ENCODE measurements around the gene ZC3H4.

Gene ZC3H4

GRCh38 chr19:47027586-47028088 is 85.9 kb downstream of the ZC3H4 start:
- no peak for DNase-seq (ENCODE audit: low spot score)
- TF ChIP-seq CTCF (IDR thresholded peaks at IDR 0.05): no peak
- no peak overlapping the region for H3K4me3 ChIP-seq
- H3K27ac ChIP-seq: no peak overlapping the region

DNA sequence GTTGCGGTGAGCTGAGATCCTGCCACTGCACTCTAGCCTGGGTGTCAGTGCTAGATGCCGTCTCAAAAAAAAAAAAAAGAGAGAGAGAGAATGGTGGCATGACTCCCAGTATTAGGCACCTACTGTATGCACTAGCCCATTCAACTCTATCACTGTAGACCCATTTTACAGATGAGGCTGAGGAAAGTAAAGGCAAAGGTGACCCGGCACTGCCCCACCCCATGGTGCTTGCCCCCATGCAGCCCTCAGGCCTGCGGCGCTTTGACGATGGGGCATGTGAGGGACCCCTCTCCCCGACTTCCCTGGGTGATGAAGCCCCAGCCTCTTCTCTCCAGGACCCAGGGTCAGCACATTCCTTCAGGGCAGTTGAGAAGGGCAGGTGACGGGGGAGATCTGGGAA is 86.7 kb downstream of the ZC3H4 start:
- H3K4me3 ChIP-seq: no peak overlapping the region
- H3K27ac ChIP-seq: no peak overlapping the region
- no peak for DNase-seq (ENCODE audit: low spot score)
- no peak for TF ChIP-seq CTCF (IDR thresholded peaks at IDR 0.05)

GRCh38 chr19:47026156-47026555 is 87.4 kb downstream of the ZC3H4 start:
- DNase-seq (ENCODE audit: low spot score): no peak
- no peak overlapping the region for H3K4me3 ChIP-seq
- TF ChIP-seq CTCF (IDR thresholded peaks at IDR 0.05): no peak
- no peak overlapping the region for H3K27ac ChIP-seq

DNA sequence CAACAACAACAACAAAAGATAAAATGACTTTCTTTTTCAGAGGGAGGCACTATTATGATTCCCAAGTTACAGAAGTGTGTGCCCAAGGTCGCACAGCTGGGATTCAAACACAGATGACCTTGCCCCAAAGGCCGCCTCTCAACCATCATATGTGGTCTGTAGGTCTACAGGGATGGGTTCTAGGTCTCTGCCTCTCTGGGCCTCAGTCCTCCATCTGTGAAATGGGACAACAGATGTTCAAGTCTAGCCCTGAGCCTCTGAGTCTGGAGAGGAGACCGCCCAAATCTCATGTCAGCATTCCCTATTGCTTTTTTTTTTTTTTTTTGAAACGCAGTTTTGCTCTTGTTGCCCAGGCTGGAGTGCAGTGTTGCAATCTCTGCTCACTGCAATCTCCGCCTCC is 89.1 kb downstream of the ZC3H4 start:
- TF ChIP-seq CTCF (IDR thresholded peaks at IDR 0.05): no peak

DNA sequence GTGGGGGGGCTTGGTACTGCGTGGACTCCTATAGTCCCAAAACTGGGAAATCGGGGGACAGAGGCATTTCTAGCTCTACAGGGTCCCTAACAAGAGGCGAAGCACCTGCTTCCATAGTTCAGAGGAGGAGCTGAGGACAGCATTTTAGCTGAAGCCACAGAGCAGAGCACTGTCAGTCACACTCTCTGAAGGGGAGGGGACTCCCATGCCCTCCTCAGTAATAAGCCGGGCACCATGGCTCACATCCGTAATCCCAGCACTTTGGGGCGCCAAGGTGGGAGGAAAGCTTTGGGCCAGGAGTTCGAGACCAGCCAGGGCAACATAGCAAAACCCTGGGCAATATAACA is 90.2 kb downstream of the ZC3H4 start:
- H3K4me3 ChIP-seq: no peak overlapping the region
- DNase-seq (ENCODE audit: low spot score): no peak
- no peak overlapping the region for H3K27ac ChIP-seq
- TF ChIP-seq CTCF (IDR thresholded peaks at IDR 0.05): no peak

More for the DNA sequence above, 89.1 kb downstream of the ZC3H4 start:
- H3K4me3 ChIP-seq: no peak overlapping the region
- no peak overlapping the region for H3K27ac ChIP-seq
- no peak for DNase-seq (ENCODE audit: low spot score)

DNA sequence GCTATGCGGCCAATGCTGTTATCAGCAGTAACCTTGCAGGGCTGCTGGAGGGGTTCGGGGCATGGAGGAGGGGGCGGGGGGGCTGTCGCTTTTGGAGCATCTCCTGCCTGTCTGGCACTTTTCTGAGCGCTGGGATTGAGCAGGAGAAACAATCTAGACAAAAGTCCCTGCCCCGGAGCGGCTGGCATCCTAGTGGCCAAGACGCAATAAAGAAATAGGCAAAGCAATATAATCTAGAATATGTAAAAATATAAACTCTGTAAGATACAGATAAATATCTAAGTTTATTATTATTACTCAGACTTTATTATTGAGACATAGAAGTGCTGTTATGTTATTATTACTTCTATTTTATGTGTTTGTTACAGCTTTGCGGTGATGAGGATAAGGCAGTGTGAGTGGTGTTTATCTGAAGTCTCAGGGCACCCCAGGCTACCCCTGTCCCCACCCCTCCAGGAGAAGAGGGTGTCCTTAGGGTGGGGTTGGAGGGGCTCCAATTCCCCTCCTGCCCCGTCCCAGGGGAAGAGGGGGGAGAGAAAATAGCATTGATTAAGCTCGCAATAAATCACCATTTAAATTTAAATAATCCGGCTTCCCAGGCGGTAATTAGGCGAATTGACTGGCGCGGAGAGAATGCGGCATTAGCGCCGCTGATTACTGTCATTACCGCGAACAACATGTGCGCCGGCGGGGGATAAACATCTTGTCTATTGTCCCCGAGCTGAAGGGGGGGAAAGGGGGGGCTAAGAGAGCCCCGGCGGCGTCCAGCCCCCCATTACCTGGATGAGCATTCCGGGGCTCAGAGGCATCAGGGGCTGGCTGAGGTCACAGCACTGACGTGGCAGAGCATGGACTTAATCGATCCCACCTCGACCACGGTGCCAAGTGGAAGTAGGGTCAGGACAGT is 90.8 kb downstream of the ZC3H4 start:
- DNase-seq (ENCODE audit: low spot score): no peak
- no peak overlapping the region for H3K27ac ChIP-seq
- TF ChIP-seq CTCF (IDR thresholded peaks at IDR 0.05): no peak
- peak overlapping the region; percentile 24 for H3K4me3 ChIP-seq

DNA sequence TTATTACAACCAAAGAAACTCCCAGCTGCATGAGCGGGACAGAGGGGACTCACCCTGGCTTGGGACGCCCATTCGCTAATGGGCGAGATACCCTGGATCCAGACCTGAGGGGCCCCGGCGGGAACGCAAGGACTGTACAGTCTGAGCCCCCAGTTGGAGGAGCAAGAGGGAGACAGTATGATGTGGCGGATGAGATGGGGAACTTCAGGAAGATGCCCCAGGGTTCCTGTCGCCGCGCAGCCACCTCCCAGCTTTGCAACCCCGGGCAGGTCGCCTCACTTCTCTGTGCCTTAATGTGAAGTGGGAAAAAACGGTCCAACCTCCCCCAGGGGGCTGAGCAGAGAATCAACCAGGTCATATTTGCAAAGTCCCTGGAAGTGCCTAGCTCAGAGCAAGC is 91.4 kb downstream of the ZC3H4 start:
- no peak for TF ChIP-seq CTCF (IDR thresholded peaks at IDR 0.05)
- H3K27ac ChIP-seq: no peak overlapping the region
- DNase-seq (ENCODE audit: low spot score): no peak

More for the DNA sequence above, 91.4 kb downstream of the ZC3H4 start:
- H3K4me3 ChIP-seq: no peak overlapping the region
